ENCODE data around the gene LRP1. TPM values are rescaled to one million over a fixed set of nuclear protein-coding genes. Genes with fewer than 3 reads are reported as not detected.
A peak's percentile ranks its signal among the peaks of the same experiment; 100 is the strongest.

The LRP1 gene
- total RNA-seq, 1 donor from 2014 or later = 369 TPM

DNA sequence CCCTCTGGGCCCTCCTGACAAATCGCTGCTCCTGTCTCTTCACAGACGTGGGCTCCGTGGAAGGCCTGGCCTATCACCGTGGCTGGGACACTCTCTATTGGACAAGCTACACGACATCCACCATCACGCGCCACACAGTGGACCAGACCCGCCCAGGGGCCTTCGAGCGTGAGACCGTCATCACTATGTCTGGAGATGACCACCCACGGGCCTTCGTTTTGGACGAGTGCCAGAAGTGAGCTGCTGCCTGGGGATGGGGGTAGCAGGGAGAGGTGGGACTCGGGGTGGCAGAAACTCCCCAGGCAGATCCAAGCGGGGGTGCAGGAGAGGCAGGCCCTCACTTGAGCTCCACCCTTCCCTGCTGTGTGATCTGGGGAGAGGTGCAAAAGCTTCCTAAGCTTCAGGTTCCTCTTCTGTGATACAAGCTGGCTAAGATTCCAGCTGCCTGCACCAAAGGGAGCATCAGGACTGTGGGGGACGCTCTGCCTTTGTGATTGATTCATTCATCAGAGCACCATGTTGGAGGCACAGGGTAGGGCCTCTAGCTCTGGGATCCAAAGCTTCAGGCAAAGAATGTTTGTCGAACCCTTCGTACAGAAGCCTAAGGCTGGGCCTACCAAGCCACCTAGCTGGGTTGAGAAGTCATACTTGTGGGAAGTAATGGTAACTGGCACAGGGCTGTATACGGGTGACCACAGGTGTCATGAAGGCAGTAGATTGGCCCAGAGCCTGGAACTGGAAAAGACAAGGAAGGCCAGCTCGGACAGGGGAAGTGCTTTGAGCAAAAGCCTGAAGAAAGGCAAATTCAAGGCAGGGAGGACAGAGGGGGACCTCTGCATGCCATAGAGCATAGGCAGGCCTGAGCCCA lies 59.2 kb downstream of the LRP1 start:
- H2AFZ ChIP-seq (ENCODE audit: low read depth, low read length) = no peak overlapping the region
- H3K4me3 ChIP-seq (ENCODE audit: insufficient read depth, low read depth, low read length) = no peak overlapping the region
- H3K79me2 ChIP-seq (ENCODE audit: insufficient read depth, low read length) = no peaks in the 10 kb centered on the region
- H3K36me3 ChIP-seq (ENCODE audit: insufficient read depth, low read length) = peaks cover 46% of the 10 kb centered on the region
- TF ChIP-seq EZH2 (IDR thresholded peaks at IDR 0.05; ENCODE audit: insufficient read depth, low read length) = no peak
- TF ChIP-seq, protein P1, sequence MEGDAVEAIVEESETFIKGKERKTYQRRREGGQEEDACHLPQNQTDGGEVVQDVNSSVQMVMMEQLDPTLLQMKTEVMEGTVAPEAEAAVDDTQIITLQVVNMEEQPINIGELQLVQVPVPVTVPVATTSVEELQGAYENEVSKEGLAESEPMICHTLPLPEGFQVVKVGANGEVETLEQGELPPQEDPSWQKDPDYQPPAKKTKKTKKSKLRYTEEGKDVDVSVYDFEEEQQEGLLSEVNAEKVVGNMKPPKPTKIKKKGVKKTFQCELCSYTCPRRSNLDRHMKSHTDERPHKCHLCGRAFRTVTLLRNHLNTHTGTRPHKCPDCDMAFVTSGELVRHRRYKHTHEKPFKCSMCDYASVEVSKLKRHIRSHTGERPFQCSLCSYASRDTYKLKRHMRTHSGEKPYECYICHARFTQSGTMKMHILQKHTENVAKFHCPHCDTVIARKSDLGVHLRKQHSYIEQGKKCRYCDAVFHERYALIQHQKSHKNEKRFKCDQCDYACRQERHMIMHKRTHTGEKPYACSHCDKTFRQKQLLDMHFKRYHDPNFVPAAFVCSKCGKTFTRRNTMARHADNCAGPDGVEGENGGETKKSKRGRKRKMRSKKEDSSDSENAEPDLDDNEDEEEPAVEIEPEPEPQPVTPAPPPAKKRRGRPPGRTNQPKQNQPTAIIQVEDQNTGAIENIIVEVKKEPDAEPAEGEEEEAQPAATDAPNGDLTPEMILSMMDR (IDR thresholded peaks at IDR 0.05; ENCODE audit: insufficient read depth, low read depth, low read length) = no peak
- no peak overlapping the region for H3K9ac ChIP-seq (ENCODE audit: low read length)
- no peaks in the 10 kb centered on the region for H3K27me3 ChIP-seq (ENCODE audit: insufficient read depth, low read length)
- Mint-ChIP-seq H3K36me3 (ENCODE audit: low read depth, unreplicated experiment) (peaks cover 32% of the 10 kb centered on the region), H3K4me3 (ENCODE audit: unreplicated experiment) (no peak overlapping the region), H3K27ac (ENCODE audit: unreplicated experiment) (no peak overlapping the region), H3K4me1 (ENCODE audit: low read depth, unreplicated experiment) (peaks cover 5% of the 10 kb centered on the region), H3K9me3 (ENCODE audit: unreplicated experiment) (no peaks in the 10 kb centered on the region), H3K27me3 (ENCODE audit: low read depth, unreplicated experiment) (no peaks in the 10 kb centered on the region)
- H4K20me1 ChIP-seq (ENCODE audit: insufficient read depth, low read length) = peaks cover 82% of the 10 kb centered on the region
- no peaks in the 10 kb centered on the region for H3K9me3 ChIP-seq (ENCODE audit: insufficient read depth, low read depth, low read length)
- no peaks in the 10 kb centered on the region for H3K4me1 ChIP-seq (ENCODE audit: insufficient read depth, low read length)
- no peak for DNase-seq (ENCODE audit: low read depth)
- no peak for FAIRE-seq
- H3K4me2 ChIP-seq (ENCODE audit: low read length) = no peak overlapping the region
- no peak overlapping the region for H3K27ac ChIP-seq (ENCODE audit: low read depth, low read length)

DNA sequence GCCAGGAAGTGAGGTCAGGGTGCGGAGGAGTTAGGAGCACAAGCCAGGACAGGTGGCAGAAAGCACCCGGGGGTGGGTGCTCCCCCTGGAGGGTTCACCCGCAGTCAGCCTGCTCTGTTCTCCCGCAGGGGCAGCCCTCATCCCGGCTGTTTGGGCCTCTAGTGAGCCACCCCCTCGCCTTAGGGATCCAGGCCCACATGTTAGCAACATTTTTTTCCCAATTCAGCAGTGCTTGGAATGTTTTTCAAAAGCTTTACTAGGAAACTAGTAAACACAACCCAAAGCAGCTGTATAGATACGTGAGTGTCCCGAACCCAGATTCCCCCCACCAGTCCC lies 59.8 kb downstream of the LRP1 start:
- Histone ChIP-seq H3K9me3 (ENCODE audit: insufficient read depth, low read depth, low read length) (no peaks in the 10 kb centered on the region), H3K4me3 (ENCODE audit: insufficient read depth, low read depth, low read length) (no peak overlapping the region), H2AFZ (ENCODE audit: low read depth, low read length) (no peak overlapping the region), H3K4me2 (ENCODE audit: low read length) (no peak overlapping the region), H4K20me1 (ENCODE audit: insufficient read depth, low read length) (peaks cover 78% of the 10 kb centered on the region), H3K79me2 (ENCODE audit: insufficient read depth, low read length) (no peaks in the 10 kb centered on the region), H3K27ac (ENCODE audit: low read depth, low read length) (no peak overlapping the region), H3K36me3 (ENCODE audit: insufficient read depth, low read length) (peaks cover 46% of the 10 kb centered on the region), H3K4me1 (ENCODE audit: insufficient read depth, low read length) (no peaks in the 10 kb centered on the region), H3K9ac (ENCODE audit: low read length) (no peak overlapping the region), H3K27me3 (ENCODE audit: insufficient read depth, low read length) (no peaks in the 10 kb centered on the region)
- no peak overlapping the region for H3K4me3 Mint-ChIP-seq (ENCODE audit: unreplicated experiment)
- TF ChIP-seq, protein P1 (IDR thresholded peaks at IDR 0.05; ENCODE audit: insufficient read depth, low read depth, low read length) = no peak
- TF ChIP-seq EZH2 (IDR thresholded peaks at IDR 0.05; ENCODE audit: insufficient read depth, low read length) = no peak
- no peaks in the 10 kb centered on the region for H3K9me3 Mint-ChIP-seq (ENCODE audit: unreplicated experiment)
- H3K27ac Mint-ChIP-seq (ENCODE audit: unreplicated experiment) = no peak overlapping the region
- H3K27me3 Mint-ChIP-seq (ENCODE audit: low read depth, unreplicated experiment) = no peaks in the 10 kb centered on the region
- FAIRE-seq (no peak), DNase-seq (ENCODE audit: low read depth) (no peak)
- peaks cover 32% of the 10 kb centered on the region for H3K36me3 Mint-ChIP-seq (ENCODE audit: low read depth, unreplicated experiment)
- no peaks in the 10 kb centered on the region for H3K4me1 Mint-ChIP-seq (ENCODE audit: low read depth, unreplicated experiment)

DNA sequence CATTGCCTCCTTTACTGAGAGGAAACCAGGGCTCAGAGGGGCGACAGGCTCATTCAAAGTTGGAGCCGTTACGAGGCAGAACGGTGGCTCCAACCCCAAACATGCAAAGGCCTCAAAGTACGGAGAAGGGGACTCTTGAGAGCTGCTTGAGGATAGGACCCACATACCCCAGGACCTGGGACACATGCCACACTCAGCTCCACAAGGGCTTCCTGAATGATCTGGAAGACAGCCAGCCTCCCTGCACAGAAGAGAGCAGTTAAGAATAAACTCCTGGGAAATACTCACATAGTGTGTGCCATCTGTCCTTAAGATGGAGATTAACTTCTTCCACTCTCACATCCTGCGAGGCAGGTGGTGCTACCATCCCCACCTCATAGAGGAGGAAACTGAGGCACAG lies 61.8 kb downstream of the LRP1 start:
- Mint-ChIP-seq H3K27ac (ENCODE audit: unreplicated experiment) (no peak overlapping the region), H3K9me3 (ENCODE audit: unreplicated experiment) (no peaks in the 10 kb centered on the region), H3K4me3 (ENCODE audit: unreplicated experiment) (no peak overlapping the region), H3K4me1 (ENCODE audit: low read depth, unreplicated experiment) (no peaks in the 10 kb centered on the region), H3K27me3 (ENCODE audit: low read depth, unreplicated experiment) (no peaks in the 10 kb centered on the region), H3K36me3 (ENCODE audit: low read depth, unreplicated experiment) (peaks cover 29% of the 10 kb centered on the region)
- Histone ChIP-seq H3K9me3 (ENCODE audit: insufficient read depth, low read depth, low read length) (no peaks in the 10 kb centered on the region), H3K4me1 (ENCODE audit: insufficient read depth, low read length) (no peaks in the 10 kb centered on the region), H3K27me3 (ENCODE audit: insufficient read depth, low read length) (no peaks in the 10 kb centered on the region), H3K4me3 (ENCODE audit: insufficient read depth, low read depth, low read length) (no peak overlapping the region), H3K27ac (ENCODE audit: low read depth, low read length) (no peak overlapping the region), H3K36me3 (ENCODE audit: insufficient read depth, low read length) (peaks cover 47% of the 10 kb centered on the region), H4K20me1 (ENCODE audit: insufficient read depth, low read length) (peaks cover 70% of the 10 kb centered on the region), H3K9ac (ENCODE audit: low read length) (no peak overlapping the region), H2AFZ (ENCODE audit: low read depth, low read length) (no peak overlapping the region), H3K4me2 (ENCODE audit: low read length) (no peak overlapping the region), H3K79me2 (ENCODE audit: insufficient read depth, low read length) (no peaks in the 10 kb centered on the region)
- FAIRE-seq (no peak), DNase-seq (ENCODE audit: low read depth) (peak; percentile 15)
- TF ChIP-seq, protein P1 (IDR thresholded peaks at IDR 0.05; ENCODE audit: insufficient read depth, low read depth, low read length) = no peak
- no peak for TF ChIP-seq EZH2 (IDR thresholded peaks at IDR 0.05; ENCODE audit: insufficient read depth, low read length)

Data from astrocyte (in vitro differentiated cells and primary cell).